OCI-M1 (cell line): Measurements from ENCODE around the gene GLOD5.
"Not testable (repeated sequence)": the region's sequence is repeated elsewhere in the genome, so short reads cannot be mapped to it uniquely, and the experiment has no call there.

Source experiments
- DNase-seq: peaks from one replicate; lab custom pipeline; 2025; lab: John Stamatoyannopoulos, UW

GLOD5 gene

DNA sequence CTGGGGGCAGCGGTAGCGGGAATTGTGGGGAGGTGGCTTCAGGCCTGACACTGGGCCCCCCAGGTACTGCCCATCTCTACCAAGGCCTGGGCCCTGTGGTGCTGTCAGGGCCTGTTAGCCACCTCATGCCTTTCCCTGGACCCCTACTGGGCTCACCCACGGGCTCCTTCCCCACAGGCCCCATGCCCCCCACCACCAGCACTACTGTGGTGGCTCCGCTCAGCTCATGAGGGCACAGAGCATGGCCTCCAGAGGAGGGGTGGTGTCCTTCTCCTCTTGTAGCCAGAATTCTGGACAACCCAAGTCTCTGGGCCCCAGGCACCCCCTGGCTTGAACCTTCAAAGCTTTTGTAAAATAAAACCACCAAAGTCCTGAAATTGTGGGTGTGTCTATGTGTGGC lies 32.4 kb downstream of the GLOD5 start:
- no peak for DNase-seq

DNA sequence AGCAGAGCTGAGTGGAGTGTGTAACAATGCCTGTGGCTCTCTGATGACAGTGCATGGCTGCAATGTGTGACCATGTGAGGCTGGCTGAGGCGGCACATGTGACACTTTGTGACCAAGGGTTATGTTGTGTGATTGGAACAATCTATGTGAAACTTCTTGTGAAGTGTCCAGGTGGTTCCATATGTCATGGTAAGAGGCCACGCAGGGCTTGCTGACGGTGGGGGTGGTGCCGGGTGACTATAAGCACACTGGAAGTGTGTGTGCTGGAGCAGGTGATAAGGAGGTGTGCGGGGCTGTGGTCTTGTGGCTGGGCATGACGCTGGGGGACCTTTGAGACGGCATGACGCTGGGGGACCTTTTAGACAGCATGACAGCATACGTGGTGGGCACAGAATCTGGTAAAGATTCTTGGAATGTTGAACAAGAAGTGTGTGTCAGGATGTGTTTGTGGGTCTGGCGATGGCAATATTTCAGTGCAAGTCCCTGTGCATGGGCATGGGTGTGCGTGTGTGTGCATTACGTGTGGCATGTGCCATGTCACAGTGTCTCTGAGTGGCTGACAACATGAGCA lies 32.9 kb downstream of the GLOD5 start:
- peak; percentile 89 for DNase-seq

DNA sequence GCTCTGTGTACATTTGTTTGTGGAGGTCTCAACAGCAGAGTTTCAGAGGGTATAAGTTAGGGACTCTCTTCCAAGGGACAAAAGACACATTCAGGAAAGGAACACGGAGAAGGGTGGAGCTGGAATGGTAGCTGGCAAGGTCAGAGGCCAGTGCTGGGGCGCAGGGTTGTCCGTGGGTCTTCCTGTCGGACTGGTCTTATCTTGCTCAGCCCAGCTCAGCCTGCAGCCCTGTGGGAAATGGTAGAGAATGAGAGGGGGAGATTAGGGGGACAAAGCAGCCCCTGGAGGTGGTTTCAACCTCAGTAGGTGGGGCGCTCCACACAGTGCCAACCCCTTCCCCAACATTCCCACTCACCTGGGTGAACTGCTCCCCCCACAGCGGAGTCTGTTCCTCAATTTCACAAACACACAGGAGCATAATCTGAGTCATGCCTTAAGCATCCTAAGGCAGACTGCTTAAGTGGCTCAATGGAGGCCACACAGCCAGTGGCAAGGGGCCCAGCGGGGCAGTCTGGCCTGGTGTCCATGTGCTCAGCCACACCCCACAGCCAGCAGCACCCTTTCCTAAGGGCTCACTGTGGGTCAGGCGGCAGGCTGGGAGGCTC lies 33.5 kb downstream of the GLOD5 start:
- peak; percentile 78 for DNase-seq

DNA sequence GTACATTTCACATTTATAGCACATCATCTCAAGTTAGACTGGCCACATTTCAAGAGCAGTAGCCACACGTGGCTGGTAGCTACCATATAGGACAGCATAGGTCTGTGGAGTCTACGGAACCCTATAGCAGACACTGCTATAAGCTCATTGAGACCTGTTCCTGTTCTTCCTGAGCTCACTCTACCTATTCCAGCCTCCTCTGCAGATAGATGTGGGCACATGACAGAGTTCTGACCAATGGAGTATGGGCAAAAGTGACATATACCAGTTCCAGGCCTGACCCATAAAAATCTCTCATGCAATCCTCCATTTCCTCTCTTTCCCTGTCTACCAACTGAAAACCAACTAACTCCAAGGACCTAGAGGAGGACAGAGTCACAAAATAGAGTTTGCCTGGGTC lies 36.8 kb downstream of the GLOD5 start:
- peak; percentile 28 for DNase-seq

DNA sequence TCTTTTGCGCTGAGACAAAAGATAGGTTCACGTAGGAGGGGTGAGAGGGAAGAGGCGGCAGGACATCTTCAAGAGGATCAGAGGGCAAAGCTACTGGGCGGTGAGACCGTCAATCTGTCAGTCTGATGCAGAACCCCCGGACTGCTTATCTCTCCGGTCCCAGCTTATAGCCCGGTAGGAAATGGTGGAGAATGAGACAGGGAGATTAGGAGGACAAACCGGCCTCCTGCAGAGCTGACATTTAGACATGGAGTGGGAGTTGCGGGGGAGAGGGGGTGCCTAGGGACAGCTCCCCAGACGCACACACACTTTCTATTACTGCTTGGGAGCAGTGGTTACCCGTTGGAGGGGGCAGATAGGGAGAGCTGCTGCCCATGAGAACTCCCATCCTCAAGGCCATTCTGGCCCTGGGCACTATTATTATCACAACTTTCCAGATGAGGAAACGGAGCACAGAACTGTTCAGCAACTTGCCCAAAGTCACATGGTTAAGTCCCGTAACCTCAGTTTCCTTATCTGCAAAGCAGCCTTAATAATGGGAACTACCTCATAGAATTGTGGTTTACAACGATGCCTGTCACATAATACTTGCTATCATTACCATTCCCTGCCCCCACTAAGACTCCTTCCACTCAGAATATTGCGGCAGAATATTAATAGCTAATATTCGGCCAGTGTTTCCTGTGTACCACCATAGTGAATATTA lies 39.2 kb downstream of the GLOD5 start:
- DNase-seq: peak; percentile 95

DNA sequence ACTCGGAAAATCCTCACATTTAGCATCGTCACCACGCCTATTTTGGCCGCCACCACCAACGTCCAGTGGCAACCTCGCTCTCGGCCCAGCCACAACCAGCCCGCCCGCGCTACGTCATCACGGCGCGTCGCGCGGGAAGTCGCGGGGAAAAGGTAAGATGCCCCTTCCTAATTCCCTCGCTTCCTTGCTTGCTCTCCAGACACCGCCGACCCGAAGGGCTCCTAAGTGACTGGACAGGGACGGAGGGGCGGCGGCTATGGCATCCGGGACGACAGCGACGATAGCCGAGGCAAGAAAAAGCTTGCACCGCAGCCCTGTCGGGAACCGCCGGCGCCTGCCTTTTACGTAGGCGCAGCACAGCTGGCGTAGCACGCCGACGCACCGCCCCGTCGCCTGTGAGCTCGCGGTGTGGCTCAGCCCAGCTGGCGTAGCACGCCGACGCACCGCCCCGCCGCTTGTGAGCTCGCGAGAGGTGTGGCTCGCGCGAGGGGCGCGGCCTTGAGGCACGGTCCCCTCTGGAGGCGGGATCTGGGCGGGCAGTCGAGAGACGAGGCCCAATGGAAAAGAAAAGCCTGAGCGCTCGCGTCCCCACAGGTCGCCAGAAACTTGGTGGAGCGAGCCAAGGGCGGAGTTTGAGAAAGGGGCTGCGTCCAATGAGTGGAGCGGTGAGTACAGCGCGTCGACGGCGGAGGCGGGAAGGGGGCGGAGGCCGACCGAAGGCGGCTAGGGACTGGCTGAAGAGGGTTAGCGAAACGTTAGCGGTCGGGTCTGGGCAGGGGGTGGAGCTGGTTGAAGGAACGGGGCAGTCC lies 39.9 kb downstream of the GLOD5 start, which contains the start of gene HDAC6:
Gene HDAC6, plus strand, starts transcription at position 788 of the 809 bp plus-strand sequence. CDS start 626 bp downstream, outside the sequence.
- peak; percentile 99 for DNase-seq

DNA sequence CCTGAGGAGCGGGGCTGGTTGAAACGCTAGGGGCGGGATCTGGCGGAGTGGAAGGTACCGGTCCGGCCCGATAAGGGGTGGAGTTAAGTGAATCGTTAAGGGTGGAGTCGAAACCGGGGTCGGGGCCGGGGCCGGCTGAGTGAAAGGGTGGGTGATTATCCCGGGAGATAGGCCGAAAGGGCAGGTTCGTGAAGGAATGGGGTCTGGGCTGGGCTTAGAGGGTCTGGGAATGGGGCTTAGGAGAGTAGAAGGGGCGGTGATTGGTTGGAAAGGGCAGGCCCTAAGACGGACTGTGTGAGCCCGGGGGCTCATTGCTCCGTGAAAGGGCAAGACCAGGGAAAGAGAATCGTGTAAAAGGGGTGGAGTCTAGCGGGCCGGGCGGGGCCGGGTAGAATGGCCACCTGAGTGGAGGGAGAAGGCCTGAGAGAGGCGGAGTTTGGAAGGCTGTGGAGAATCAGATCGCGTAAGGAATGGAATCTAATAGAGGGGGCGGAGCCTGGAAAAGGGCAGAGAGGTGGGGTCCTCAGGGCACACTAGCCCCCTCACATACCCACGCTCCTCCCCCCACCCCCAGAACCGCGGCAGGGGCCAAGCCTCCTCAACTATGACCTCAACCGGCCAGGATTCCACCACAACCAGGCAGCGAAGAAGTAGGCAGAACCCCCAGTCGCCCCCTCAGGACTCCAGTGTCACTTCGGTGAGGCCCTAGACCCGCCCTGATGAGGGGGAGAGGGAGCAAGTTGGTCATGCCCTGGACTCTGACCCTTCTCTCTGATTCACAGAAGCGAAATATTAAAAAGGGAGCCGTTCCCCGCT lies 40.8 kb downstream of the GLOD5 start:
- peak; percentile 95 for DNase-seq

DNA sequence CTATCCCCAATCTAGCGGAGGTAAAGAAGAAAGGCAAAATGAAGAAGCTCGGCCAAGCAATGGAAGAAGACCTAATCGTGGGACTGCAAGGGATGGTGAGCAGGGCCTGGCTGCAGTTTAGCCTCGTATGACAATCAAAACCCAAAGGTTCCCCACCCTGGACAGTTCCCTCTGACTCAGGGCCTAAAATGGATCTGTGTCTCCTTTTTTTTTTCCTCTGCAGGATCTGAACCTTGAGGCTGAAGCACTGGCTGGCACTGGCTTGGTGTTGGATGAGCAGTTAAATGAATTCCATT lies 41.3 kb downstream of the GLOD5 start:
- DNase-seq: peak; percentile 27

DNA sequence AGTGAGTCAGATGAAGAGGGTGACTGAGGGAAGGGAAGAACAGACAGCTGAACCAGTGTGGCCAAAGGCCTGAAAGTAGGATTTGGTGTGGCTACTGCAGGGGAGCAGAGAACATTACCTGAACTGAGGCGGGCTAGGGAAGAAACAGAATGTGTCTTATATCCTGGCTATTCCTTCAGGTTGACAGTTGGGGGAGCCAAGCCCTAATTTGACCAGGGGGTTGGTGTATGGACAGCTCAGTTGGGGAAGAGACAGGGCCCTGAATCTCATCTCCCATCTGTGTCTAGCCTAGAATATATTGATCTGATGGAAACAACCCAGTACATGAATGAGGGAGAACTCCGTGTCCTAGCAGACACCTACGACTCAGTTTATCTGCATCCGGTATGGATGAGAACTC lies 44.5 kb downstream of the GLOD5 start:
- peak; percentile 6 for DNase-seq

DNA sequence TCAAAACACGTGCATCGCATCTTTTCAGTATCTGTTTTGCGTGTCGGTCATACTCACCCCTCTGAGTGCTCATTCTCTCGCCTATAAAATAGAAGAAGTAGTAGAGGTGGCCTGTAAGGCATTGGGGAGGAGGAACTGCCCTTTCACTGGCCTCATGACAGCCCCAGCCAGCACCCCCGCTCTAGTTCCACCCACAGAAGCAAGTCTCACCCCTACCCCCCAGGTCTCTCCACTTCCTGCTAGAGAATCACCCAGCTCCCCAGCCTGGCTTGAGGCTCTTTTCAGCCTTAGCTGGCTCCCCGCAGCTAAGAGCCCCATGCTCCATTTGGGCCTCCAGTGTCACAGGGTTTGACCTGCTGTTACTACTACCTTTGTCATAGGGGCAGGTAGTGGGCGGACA lies 52.1 kb downstream of the GLOD5 start:
- no peak for DNase-seq

DNA sequence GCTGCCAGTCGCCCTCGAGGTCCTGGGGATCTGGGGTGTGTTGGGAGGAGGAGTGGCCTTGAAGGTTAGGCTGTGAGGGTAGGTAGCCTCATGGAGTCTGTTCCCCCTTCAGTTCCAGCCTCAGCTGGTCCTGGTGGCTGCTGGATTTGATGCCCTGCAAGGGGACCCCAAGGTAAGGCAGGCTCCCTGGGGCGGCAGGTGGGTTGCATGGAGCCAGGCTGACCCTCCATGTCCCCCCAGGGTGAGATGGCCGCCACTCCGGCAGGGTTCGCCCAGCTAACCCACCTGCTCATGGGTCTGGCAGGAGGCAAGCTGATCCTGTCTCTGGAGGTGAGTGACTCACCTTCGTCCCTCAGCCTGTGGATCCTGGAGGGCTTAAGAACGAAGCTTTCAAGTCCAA lies 53.2 kb downstream of the GLOD5 start:
- DNase-seq: no peak

DNA sequence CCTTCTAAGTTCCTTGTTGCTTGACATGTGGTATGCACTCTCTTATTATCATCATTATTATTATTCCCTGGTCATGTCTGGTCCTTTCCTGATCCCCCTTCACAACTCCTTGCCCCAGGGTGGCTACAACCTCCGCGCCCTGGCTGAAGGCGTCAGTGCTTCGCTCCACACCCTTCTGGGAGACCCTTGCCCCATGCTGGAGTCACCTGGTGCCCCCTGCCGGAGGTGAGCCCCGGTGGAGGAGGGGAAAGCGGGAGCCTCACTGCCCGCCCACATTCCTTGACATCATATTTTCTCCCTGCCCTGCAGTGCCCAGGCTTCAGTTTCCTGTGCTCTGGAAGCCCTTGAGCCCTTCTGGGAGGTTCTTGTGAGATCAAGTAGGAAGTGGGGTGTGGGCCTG lies 53.7 kb downstream of the GLOD5 start:
- no peak for DNase-seq

DNA sequence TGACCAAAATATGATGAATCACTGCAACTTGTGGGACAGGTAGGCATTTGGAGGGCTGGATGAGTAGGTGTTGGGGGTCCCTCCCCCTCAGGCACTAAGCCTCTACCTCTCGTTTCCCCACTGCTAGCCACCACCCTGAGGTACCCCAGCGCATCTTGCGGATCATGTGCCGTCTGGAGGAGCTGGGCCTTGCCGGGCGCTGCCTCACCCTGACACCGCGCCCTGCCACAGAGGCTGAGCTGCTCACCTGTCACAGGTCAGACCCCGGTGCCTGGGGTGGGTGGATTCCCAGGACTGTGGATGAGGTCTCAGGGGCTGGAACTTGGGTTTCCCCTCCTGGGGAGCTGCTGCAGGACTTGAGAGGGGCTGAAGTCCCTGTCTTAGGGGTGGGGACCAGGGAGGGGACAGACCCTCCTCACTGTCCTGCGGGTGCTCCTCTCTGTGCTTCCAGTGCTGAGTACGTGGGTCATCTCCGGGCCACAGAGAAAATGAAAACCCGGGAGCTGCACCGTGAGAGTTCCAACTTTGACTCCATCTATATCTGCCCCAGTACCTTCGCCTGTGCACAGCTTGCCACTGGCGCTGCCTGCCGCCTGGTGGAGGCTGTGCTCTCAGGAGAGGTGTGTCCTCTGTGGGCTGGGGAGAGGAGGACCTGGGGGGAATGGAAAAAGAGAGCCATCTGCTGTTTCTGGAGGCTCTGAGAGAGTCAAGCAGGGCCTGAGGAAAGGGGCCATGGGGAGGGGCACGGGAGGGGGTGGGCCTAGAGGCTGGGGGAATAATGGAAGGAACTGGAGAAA lies 54.7 kb downstream of the GLOD5 start:
- DNase-seq: no peak

DNA sequence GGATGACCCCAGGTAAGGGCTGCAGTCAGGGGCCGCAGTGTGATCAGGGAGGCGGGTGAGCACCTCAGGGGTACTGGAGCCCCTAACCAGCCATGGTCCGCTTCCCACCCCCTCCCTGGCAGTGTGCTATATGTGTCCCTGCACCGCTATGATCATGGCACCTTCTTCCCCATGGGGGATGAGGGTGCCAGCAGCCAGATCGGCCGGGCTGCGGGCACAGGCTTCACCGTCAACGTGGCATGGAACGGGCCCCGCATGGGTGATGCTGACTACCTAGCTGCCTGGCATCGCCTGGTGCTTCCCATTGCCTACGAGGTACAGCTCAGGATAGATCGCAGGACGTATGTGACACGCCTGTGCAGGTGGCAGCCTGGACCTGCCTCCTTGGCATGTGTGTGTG lies 56.6 kb downstream of the GLOD5 start:
- no peak for DNase-seq

DNA sequence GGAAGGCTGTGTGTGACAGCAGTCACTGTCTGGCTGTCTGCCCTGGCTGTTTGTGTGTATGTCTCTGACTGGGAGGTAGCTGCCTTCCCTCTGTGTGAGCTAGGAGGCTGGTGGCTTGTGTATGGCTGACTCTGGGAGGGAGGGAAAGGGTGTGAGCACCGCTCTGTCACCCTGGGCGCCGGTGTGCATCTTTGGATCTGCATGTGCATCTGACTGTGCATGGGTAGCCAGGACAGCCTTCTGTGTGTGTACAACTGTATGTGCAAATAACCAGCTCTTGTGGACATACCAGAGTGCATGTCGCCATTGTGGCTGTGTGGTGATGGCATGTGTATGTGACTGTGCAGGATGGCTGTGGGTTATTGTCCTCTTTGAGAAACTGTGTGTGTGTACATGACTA lies 57.3 kb downstream of the GLOD5 start:
- DNase-seq: no peak

DNA sequence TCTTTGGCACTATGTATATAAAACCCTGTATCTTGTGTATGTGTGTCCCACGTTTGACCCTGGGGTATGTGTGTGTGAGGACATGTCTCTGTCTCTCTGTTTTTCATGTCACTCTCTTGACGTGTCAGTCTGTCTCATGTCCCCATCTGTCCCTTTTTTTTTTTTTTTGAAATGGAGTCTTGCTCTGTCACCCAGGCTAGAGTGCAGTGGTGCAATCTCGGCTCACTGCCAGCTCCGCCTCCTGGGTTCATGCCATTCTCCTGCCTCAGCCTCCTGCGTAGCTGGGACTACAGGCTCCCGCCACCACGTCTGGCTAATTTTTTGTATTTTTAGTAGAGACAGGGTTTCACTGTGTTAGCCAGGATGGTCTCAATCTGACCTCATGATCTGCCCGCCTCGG lies 57.8 kb downstream of the GLOD5 start:
- not testable (repeated sequence) for DNase-seq

DNA sequence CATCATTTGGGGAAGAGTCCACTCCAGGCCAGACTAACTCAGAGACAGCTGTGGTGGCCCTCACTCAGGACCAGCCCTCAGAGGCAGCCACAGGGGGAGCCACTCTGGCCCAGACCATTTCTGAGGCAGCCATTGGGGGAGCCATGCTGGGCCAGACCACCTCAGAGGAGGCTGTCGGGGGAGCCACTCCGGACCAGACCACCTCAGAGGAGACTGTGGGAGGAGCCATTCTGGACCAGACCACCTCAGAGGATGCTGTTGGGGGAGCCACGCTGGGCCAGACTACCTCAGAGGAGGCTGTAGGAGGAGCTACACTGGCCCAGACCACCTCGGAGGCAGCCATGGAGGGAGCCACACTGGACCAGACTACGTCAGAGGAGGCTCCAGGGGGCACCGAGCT lies 61.5 kb downstream of the GLOD5 start:
- no peak for DNase-seq
